MM.1S (cell line): ENCODE data around the gene DPY19L3.

Source experiments
- EZH2 ChIP-seq: fragments of 300-600 bp; sonication (generic); optimal IDR thresholded peaks from 2 replicates; pipeline ENCODE3; 2017; ENCODE audit warnings: low read depth, mild to moderate bottlenecking, antibody characterized with exemption, low read length, mixed read lengths
- TF ChIP-seq, protein P1 (sequence below): fragments of 300-600 bp; sonication (generic); IDR thresholded peaks from 2 replicates; pipeline ENCODE4 v1.5.1; 2016; ENCODE audit warnings: antibody characterized with exemption, low read length, mixed read lengths

DNA sequence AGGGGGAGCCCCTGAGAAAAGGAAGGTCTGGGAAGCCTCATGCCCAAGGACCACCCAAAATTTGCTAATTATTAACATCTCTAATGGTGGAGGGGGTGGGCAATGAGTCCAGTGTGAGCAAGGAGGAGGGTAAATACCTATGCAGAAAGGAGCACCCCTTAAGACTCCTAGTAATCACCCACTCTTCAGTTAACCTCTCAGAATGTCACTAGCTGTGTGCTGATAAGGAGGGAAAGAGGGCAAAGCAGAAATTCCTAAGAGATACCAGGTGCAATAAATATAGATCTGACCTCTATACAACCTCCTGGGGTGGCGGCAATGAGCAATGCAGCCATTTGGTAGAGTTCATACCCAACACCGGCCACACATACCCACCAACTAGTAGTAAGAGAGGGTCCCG lies 12.7 kb upstream of the DPY19L3 start:
- TF ChIP-seq, protein P1, sequence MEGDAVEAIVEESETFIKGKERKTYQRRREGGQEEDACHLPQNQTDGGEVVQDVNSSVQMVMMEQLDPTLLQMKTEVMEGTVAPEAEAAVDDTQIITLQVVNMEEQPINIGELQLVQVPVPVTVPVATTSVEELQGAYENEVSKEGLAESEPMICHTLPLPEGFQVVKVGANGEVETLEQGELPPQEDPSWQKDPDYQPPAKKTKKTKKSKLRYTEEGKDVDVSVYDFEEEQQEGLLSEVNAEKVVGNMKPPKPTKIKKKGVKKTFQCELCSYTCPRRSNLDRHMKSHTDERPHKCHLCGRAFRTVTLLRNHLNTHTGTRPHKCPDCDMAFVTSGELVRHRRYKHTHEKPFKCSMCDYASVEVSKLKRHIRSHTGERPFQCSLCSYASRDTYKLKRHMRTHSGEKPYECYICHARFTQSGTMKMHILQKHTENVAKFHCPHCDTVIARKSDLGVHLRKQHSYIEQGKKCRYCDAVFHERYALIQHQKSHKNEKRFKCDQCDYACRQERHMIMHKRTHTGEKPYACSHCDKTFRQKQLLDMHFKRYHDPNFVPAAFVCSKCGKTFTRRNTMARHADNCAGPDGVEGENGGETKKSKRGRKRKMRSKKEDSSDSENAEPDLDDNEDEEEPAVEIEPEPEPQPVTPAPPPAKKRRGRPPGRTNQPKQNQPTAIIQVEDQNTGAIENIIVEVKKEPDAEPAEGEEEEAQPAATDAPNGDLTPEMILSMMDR: no peak
- TF ChIP-seq EZH2: no peak
